Stimulated activated CD8-positive, alpha-beta memory T cell treated with anti-CD3 and anti-CD28 coated beads, Interleukin-4, amount 100 ng/mL, for 24 hours (primary cell): ENCODE data around the gene AKTIP.
"Not testable (repeated sequence)": the region's sequence is repeated elsewhere in the genome, so short reads cannot be mapped to it uniquely, and the experiment has no call there.

Experiments used
- DNase-seq: peaks from one replicate; pipeline ENCODE4 v3.0.0-alpha.2; 2020; ENCODE audit warnings: low read depth

The AKTIP gene

GRCh38 chr16:53502331-53503269, at the start of gene AKTIP:
AKTIP (minus strand) TSS chr16:53503209; CDS start chr16:53500259, 2,950 bp downstream.
- DNase-seq = peak; percentile 7

- peak; percentile 9 for DNase-seq
Observed at GRCh38 chr16:53549970-53550690, 47.1 kb upstream of the AKTIP start.

- DNase-seq = no peak
Observed at GRCh38 chr16:53546988-53547391, 44.0 kb upstream of the AKTIP start.

GRCh38 chr16:53545433-53545832, 42.4 kb upstream of the AKTIP start:
- DNase-seq = no peak

GRCh38 chr16:53542283-53542682, 39.3 kb upstream of the AKTIP start:
- DNase-seq = no peak

- DNase-seq = no peak
Observed at GRCh38 chr16:53541326-53541725, 38.3 kb upstream of the AKTIP start.

- DNase-seq = not testable (repeated sequence)
Observed at GRCh38 chr16:53539759-53540718, 37.0 kb upstream of the AKTIP start.

- not testable (repeated sequence) for DNase-seq
Observed at GRCh38 chr16:53539346-53539745, 36.3 kb upstream of the AKTIP start.

- DNase-seq = no peak
Observed at GRCh38 chr16:53537626-53538025, 34.6 kb upstream of the AKTIP start.

GRCh38 chr16:53534206-53534605, 31.2 kb upstream of the AKTIP start:
- DNase-seq = no peak

GRCh38 chr16:53530741-53531140, 27.7 kb upstream of the AKTIP start:
- no peak for DNase-seq

- no peak for DNase-seq
Observed at GRCh38 chr16:53530046-53530445, 27.0 kb upstream of the AKTIP start.

GRCh38 chr16:53529513-53529912, 26.5 kb upstream of the AKTIP start:
- DNase-seq = no peak

GRCh38 chr16:53528797-53529196, 25.8 kb upstream of the AKTIP start:
- DNase-seq = no peak

- DNase-seq = no peak
Observed at GRCh38 chr16:53523971-53524548, 21.1 kb upstream of the AKTIP start.

GRCh38 chr16:53523126-53523804, 20.3 kb upstream of the AKTIP start:
- no peak for DNase-seq

GRCh38 chr16:53519417-53520091, 16.5 kb upstream of the AKTIP start:
- DNase-seq = no peak

GRCh38 chr16:53518550-53519416, 15.8 kb upstream of the AKTIP start:
- peak; percentile 53 for DNase-seq

GRCh38 chr16:53517851-53518250, 14.8 kb upstream of the AKTIP start:
- DNase-seq = no peak
